ENCODE measurements around the gene SLC39A10. TPM values are rescaled to one million over a fixed set of nuclear protein-coding genes. Genes with fewer than 3 reads are reported as not detected.

The SLC39A10 gene
- total RNA-seq, 1 experiment from 2014 or later = 167 TPM

DNA sequence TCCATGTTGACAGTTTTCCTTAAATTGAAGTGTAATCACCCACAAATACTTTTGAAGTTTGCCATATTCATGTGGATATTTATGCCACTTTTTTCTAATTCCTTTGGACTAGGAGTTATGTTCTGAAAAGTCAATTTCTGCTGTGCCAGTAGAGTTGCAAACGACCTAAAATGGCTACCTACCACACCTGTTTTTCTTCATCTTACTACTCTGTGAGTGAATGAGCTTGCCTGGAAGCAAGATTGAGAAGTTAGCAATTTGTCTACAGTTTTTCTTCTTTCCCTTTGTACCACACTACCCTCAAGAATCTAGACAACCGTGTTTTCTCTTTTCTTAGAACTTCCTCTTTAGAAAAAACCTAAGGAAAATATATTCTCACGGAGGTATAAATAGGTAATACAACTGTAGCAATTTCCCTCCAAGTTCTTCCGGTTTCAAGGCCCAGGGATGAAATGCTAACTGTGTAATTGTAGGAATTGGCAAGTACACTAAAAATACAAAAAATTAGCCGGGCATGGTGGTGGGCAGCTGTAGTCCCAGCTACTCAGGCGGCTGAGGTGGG lies 7.3 kb upstream of the SLC39A10 start:
- Mint-ChIP-seq H3K36me3 (no peaks in the 10 kb centered on the region), H3K4me1 (peaks cover 32% of the 10 kb centered on the region), H3K4me3 (no peak overlapping the region), H3K27me3 (ENCODE audit: low read depth) (no peaks in the 10 kb centered on the region; the same call in 1 of the 2 replicates), H3K27ac (0 out of 2 replicates have a peak overlapping the region, but pooled peaks have one; percentile 29), H3K9me3 (no peaks in the 10 kb centered on the region)
- no peak for ATAC-seq
- ChIA-PET CTCF (no interaction called here), POLR2A (interaction anchor here (0.7 kb wide), 1 partner anchor 176 kb away, joined by 4 read pairs; no protein-coding TSS in a partner anchor)
- TF ChIP-seq CDX4 (CRISPR knock-in tag; IDR thresholded peaks at IDR 0.05; ENCODE audit: borderline replicate concordance) (no peak), AFF4 (CRISPR knock-in tag; IDR thresholded peaks at IDR 0.05; ENCODE audit: borderline replicate concordance) (no peak), NFYB (CRISPR knock-in tag; conservative IDR thresholded peaks at IDR 0.05; ENCODE audit: low read depth) (no peak), NFE2L1 (CRISPR knock-in tag; IDR thresholded peaks at IDR 0.05) (no peak), FOXP1 (CRISPR knock-in tag; IDR thresholded peaks at IDR 0.05; ENCODE audit: borderline replicate concordance) (no peak), OVOL2 (CRISPR knock-in tag; IDR thresholded peaks at IDR 0.05; ENCODE audit: borderline replicate concordance) (no peak), NR1H2 (CRISPR knock-in tag; IDR thresholded peaks at IDR 0.05) (no peak), CBFB (CRISPR knock-in tag; IDR thresholded peaks at IDR 0.05; ENCODE audit: low read depth) (no peak), NR3C1 (CRISPR knock-in tag; conservative IDR thresholded peaks at IDR 0.05; ENCODE audit: low read depth) (no peak), HMGA2 (CRISPR knock-in tag; IDR thresholded peaks at IDR 0.05) (no peak), FOXK1 (CRISPR knock-in tag; IDR thresholded peaks at IDR 0.05) (no peak), ZNF671 (CRISPR knock-in tag; IDR thresholded peaks at IDR 0.05) (no peak)
- TF ChIP-seq, protein P1, sequence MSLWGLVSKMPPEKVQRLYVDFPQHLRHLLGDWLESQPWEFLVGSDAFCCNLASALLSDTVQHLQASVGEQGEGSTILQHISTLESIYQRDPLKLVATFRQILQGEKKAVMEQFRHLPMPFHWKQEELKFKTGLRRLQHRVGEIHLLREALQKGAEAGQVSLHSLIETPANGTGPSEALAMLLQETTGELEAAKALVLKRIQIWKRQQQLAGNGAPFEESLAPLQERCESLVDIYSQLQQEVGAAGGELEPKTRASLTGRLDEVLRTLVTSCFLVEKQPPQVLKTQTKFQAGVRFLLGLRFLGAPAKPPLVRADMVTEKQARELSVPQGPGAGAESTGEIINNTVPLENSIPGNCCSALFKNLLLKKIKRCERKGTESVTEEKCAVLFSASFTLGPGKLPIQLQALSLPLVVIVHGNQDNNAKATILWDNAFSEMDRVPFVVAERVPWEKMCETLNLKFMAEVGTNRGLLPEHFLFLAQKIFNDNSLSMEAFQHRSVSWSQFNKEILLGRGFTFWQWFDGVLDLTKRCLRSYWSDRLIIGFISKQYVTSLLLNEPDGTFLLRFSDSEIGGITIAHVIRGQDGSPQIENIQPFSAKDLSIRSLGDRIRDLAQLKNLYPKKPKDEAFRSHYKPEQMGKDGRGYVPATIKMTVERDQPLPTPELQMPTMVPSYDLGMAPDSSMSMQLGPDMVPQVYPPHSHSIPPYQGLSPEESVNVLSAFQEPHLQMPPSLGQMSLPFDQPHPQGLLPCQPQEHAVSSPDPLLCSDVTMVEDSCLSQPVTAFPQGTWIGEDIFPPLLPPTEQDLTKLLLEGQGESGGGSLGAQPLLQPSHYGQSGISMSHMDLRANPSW (CRISPR knock-in tag; conservative IDR thresholded peaks at IDR 0.05; ENCODE audit: low read depth) = no peak
- TF ChIP-seq, protein P2, sequence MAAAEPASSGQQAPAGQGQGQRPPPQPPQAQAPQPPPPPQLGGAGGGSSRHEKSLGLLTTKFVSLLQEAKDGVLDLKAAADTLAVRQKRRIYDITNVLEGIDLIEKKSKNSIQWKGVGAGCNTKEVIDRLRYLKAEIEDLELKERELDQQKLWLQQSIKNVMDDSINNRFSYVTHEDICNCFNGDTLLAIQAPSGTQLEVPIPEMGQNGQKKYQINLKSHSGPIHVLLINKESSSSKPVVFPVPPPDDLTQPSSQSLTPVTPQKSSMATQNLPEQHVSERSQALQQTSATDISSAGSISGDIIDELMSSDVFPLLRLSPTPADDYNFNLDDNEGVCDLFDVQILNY (CRISPR knock-in tag; IDR thresholded peaks at IDR 0.05) = no peak
- TF ChIP-seq, protein P3, sequence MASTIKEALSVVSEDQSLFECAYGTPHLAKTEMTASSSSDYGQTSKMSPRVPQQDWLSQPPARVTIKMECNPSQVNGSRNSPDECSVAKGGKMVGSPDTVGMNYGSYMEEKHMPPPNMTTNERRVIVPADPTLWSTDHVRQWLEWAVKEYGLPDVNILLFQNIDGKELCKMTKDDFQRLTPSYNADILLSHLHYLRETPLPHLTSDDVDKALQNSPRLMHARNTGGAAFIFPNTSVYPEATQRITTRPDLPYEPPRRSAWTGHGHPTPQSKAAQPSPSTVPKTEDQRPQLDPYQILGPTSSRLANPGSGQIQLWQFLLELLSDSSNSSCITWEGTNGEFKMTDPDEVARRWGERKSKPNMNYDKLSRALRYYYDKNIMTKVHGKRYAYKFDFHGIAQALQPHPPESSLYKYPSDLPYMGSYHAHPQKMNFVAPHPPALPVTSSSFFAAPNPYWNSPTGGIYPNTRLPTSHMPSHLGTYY (CRISPR knock-in tag; IDR thresholded peaks at IDR 0.05) = no peak
- TF ChIP-seq, protein P4, sequence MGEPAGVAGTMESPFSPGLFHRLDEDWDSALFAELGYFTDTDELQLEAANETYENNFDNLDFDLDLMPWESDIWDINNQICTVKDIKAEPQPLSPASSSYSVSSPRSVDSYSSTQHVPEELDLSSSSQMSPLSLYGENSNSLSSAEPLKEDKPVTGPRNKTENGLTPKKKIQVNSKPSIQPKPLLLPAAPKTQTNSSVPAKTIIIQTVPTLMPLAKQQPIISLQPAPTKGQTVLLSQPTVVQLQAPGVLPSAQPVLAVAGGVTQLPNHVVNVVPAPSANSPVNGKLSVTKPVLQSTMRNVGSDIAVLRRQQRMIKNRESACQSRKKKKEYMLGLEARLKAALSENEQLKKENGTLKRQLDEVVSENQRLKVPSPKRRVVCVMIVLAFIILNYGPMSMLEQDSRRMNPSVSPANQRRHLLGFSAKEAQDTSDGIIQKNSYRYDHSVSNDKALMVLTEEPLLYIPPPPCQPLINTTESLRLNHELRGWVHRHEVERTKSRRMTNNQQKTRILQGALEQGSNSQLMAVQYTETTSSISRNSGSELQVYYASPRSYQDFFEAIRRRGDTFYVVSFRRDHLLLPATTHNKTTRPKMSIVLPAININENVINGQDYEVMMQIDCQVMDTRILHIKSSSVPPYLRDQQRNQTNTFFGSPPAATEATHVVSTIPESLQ (CRISPR knock-in tag; IDR thresholded peaks at IDR 0.05) = no peak
- DNase-seq (ENCODE audit: low spot score) = no peak
